ENCODE results near the gene DOCK4.

DNA sequence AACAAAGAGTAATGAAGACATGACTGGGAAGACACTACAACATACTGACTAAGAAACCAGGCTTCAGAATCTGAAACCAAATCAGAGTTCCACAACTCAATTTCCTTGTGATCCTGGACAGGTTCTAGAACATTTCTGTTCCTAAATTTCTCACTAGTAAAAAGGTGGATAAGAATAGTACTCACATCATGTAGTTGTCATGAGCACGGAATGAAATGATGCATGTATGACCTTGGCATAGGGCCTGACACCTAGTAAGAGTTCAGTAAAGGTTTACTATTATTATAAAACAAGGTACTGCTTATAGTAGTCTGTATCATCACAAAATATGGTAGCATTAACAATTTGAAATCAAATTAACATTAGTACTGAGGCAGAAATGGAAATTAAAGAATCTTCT is 19.9 kb downstream of the DOCK4 start:
- TF ChIP-seq CTCF (conservative IDR thresholded peaks at IDR 0.05): no peak
- TF ChIP-seq ZFX (IDR thresholded peaks at IDR 0.05): no peak

Data from C4-2B (cell line).